Measurements from ENCODE around the gene ZDHHC13.
"Not testable (repeated sequence)": the region's sequence is repeated elsewhere in the genome, so short reads cannot be mapped to it uniquely, and the experiment has no call there.

Gene ZDHHC13

DNA sequence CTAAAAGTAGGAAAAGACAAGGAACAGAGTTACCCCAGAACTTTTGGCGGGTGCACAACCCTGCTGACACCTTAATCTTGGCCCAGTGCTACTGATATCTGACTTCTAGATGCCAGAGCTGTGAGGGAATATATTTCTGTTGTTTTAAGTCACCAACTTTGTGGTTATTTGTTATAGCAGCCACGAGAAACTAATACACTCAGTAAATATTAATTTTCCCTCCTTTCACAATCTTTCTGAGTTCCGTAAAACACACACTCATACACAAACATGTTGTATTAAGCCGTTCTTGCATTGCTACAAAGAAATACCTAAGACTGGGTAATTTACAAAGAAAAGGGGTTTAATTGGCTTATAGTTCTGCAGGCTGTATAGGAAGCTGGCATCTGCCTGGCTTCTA is 16.1 kb upstream of the ZDHHC13 start:
- no peak for DNase-seq

DNA sequence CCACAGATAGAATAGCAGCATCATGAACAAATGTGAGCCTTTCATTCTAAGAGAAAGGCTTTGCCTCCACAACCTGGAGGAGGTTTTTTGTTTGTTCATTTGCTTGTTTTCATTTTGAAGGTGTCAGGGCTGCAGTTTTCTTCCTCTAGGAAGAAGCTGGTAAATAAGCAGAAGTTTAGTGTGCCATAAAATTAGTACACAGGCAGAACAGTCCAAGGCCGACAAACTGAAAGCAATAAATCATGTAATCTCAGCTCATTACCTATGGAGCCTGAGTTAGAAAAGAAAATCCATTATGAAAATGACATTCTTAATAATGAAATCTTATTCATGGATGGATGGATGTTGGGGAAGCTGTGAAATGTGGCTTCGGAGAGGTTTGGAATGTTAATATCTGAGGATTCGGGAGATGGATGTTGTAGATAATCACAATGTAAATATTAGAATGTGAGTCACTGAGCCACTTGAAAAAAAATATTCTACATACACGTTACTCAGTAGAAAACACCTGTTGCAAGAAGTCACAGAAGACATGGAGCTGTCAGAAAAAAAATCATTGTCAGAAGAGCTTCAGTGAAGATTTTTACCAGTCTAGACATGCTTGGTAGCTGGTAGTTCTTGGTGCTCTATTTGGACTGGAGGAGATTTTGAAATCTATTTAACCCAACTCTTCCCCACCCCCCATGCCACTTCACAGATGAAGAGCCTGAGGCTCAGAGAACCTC is 15.0 kb upstream of the ZDHHC13 start:
- no peak for DNase-seq

DNA sequence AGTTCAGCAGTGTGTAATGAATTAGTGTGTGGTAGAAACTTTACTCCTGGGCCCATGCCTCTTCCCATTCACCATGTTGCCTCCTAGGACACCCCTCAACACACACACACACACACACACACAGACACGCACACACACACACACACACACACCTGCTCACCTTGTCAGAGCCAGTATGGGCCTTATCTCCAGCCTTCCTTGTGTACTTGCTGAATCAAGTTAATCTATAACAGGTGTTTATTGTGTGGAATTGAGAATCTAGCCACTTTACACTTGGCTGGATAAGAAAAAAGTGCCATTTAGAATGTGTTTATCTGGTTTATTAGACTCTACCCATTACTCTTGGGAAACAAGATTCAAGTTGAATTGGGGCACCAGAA is 14.5 kb upstream of the ZDHHC13 start:
- no peak for DNase-seq

DNA sequence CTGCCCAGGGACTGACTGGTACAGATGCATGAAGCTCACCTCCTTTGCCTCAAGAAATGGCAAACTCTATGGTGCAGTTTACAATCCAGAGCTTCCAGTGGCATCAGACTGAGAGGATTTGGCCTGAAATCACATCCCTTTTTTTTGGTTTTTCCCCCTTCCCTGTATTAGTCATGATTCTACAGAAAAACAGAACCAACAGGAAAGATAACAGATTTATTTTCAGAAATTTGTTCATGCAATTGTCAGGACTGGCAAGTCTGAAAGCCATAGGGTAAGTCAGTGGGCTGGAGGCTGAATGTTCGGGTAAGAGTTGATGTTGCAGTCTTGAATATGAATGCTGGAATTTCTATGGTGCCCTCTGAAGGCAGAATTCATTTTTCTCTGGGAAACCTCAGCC is 12.0 kb upstream of the ZDHHC13 start:
- DNase-seq = no peak

DNA sequence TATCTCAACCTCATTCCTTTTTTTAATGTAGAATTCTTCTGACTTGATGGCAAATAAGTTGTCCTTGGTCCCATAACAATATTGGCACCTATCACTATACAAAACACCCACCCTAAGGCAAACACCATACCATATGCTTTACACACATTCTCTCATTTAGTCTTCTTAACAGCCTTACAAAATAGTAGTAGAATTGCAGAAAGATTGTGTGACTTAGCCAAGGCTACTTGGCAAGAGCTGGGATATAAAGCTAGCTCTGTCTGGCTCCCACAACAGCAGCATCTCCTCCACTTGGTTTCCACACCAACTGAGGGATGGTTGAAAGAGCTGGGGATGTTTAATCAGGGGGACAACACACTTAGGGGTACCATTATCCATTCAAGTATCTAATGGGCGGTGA is 9.8 kb upstream of the ZDHHC13 start:
- DNase-seq = no peak

DNA sequence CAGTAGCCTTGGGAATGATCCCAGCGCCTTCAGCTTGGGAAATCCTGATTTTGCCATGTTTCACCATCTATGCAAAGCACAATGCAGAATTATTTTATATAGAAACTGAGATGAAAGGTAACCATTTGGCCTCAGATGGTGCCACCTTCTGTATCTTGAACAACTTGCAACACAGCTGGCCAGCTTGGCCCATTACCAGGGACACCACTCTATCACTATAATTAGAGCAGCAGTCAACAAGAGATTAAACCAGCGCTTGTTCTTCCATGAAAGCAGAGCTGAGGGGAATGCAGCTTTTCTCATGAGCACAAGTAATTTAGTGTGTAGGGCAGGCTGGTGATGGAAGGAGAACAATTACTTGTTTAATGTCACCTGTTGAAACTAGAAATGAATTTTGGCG is 6.7 kb upstream of the ZDHHC13 start:
- no peak for DNase-seq

DNA sequence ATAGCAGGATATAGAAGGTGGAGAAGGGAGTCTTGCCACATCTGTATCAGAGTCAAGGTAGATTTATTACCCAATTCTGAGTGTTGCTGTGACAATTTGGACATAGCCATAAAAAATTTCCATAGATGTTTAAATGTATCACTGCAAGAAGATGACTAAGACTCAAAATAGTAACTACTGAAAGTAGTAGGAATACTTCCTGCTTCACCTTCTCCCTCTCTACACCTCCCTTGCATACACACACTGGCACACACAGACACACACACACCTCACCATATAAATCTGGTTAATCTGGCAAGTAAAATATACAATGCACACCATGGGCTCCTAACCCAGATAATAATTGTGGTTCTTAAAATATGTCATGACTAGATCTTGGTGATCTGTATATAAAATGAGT is 5.2 kb upstream of the ZDHHC13 start:
- DNase-seq = no peak

DNA sequence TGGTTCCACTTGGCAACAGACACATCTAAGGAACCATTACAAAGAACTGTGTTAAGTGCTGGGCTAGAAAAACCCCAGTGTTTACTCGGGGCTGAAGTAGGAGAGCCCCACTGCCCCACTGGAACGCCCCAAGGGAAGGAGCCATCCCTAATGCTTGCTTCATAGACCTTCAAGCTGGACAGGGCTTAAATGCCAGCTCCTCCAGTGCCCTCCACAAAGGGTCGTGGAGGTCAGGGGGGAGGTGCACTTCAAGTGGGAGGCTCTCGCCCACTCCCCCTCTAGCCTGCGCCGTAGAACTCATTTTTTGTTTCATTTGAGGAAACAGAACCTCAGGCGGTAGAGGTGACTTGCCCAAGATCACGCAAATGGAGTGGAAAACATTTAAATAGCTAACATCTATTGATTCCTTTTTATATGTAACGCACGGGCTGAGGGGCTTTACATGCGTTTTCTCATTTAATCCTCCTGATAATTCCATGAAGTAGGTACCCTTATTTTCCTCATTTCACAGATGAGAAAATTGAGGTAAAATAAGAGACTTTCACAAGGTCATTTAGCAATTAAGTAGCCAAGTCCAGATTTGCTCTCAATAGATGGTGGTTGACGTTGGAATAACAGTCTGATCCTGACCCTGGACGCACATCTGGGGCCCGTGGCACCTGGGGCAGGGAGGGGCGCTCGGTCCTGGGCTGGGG is 545 bp upstream of the ZDHHC13 start:
- no peak for DNase-seq

DNA sequence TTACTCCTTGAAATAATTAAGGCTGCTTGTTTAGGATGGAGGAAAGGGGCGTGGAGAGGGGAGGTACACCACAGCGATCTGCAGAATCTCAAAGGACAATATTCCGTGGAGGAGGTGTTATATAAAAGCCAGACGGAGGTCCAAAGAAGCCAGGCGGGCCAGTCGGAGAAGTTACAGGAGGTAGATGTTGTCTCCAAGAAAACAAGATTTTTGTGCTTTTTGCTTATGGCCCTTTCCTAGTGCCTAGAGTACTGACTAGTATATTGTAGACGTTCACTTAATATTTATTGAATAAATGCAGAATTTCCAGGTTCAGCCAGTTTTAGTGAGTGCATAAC is 761 bp downstream of the ZDHHC13 start:
- DNase-seq = no peak

DNA sequence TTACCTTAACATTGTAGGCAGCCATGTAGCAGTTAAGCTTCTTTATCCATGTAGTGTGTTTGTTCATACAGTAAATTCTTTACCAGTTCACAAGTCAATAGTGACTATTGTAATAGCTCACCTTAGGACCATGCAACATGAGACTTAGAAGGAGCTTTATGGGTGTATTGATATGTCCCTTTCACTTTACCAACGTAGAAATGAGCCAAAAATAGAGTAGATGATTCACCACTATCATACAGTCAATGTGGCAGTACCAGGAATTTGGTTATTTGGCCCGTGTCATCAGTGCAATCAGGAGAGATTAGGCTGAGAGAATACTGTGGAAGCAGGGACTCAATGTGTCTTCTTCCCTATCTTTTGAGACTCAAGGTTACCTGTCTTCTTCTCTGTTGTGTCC is 4.7 kb downstream of the ZDHHC13 start:
- DNase-seq = no peak

DNA sequence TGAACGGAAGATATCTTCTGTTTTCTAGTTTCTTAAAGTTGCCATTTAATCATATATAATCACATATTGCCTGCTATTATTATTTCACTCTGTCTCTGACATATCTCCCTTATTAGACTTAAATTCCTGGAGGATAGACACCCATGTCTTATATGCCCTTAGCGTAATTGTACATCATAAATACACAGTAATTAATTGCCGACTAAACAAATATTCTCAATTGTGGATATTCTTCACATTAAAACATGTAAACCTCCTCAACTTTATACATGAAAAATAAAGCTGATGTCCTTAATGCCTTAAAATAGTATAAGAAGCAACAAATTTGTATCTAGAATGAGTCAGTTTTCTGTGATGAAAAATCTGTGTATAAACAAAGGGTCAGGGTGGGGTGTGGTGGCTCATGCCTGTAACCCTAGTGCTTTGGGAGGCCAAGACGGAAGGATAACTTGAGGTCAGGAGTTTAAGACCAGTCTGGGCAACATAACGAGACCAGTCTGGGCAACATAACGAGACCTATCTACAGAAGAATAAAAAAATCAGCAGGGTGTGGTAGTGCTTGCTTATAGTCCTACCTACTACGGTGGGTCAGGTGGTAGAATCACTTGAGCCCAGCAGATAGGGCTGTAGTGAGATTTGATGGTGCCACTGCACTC is 6.1 kb downstream of the ZDHHC13 start:
- DNase-seq = no peak

DNA sequence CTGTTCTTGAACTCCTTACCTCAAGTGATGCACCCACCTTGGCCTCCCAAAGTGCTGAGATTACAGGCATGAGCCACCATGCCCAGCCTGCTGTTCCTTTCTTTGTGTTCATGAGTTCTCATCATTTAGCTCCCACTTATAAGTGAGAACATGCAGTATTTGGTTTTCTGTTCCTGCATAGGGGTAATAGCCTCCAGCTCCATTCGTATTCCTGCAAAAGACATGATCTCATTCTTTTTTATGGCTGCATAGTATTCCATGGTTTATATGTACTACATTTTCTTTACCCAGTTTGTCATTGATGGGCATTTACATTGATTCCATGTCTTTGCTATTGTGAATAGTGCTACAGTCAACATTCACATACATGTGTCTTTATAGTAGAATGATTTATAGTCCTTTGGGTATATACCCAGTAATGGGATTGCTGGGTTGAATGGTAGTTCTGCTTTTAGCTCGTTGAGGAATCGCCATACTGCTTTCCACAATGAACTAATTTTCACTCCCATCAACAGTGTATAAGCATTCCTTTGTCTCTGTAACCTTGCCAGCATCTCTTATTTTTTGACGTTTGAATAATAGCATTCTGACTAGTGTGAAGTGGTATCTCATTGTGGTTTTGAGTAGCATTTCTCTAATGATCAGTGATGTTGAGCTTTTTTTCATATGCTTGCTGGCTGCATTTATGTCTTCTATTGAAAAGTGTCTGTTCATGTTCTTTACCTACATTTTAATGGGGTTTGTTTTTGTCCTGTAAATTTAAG is 9.8 kb downstream of the ZDHHC13 start:
- DNase-seq = not testable (repeated sequence)

DNA sequence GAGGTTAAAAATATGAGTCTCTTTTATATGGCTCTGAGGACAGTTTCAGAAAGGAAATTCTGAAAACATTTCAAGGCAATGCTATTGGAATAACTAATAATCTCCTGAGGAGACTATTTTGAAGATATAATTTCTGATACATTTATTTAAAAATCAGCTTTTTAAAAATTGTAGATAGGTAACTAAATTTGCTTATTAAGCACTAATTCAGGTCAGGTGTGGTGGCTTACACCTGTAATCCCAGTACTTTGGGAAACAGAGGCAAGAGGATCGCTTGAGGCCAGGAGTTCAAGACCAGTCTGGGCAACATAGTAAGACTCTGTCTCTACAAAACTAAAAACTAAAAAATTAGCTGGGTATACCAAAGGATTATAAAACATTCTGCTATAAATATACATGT is 17.0 kb downstream of the ZDHHC13 start:
- DNase-seq = no peak

DNA sequence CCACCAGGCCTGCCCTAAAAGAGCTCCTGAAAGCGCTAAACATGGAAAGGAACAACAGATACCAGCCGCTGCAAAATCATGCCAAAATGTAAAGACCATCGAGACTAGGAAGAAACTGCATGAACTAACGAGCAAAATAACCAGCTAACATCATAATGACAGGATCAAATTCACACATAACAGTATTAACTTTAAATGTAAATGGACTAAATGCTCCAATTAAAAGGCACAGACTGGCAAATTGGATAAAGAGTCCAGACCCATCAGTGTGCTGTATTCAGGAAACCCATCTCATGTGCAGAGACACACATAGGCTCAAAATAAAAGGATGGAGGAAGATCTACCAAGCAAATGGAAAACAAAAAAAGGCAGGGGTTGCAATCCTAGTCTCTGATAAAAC is 19.9 kb downstream of the ZDHHC13 start:
- DNase-seq = not testable (repeated sequence)

DNA sequence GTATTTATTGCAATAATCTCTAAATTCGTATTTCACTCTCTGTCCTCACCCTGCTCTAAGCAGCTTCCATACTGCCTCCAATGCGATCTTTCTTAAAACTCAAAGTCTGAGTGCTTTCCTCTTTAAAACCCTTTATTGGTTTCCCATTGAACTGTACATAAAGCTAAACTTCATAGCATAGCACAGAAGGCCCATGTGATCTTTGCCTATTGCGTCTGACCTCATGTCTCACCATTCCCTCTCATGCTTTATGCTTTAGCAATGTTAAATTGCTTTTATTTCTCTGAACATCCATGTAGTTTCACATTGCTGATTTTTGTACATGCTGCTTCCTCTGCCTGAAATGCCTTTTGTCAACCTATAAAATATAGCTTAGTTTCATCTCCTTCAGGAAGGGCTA is 28.4 kb downstream of the ZDHHC13 start:
- no peak for DNase-seq

DNA sequence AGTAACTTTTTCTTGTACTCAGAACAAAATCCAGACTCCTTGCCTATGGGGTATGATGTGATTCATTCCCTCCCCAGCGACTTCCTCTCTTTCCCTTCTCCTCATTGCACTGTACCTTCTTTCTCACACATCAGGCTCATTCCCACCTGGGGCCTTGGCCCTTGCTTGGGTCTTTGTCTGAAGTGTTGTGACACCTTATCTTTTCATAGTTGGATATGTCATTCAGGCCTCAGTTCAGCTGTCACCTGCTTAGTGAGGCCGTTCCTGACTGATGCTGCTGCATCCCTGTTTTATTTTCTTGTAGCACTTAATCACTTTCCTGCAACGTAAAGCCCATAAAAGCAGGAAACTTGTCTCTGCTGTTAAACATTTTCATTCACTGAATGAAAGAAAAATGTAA is 39.9 kb downstream of the ZDHHC13 start:
- DNase-seq = no peak

DNA sequence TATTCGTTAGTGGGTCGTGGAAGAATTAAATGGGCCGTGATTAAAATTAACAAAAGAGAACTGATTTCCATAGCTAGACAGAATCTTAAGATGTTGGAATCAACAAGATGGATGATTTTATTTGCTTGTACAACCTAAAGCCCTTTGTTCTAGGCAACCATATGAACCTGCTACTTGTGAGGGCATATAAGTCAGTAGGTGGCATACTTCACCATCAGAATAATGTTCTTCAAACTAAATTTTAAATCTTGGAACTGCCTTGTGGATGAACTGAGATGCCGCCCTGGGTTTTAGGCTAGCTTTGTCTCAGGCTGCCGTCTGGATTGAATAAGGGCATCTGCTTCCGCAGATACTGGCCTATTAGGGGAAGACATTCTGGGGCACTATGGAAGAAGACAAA is 43.9 kb downstream of the ZDHHC13 start:
- no peak for DNase-seq

DNA sequence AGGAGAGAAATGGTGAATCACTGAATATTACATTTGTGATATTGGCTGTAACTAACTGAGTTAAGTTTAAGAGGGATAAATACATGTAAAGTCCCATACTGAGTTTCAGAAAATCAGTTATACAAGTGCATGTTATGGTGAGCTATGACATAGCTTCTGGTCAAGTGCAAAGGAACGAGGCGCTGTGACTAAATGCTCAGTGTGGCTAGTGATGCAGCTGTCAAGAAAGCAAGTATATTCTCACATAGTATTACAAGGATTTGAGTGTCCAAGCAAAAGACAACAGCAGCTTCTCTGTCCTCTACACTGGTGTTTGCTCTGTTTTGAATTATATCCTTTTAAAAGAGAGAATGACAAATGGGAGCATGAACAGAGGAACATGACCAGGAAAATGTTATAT is 44.7 kb downstream of the ZDHHC13 start:
- no peak for DNase-seq

DNA sequence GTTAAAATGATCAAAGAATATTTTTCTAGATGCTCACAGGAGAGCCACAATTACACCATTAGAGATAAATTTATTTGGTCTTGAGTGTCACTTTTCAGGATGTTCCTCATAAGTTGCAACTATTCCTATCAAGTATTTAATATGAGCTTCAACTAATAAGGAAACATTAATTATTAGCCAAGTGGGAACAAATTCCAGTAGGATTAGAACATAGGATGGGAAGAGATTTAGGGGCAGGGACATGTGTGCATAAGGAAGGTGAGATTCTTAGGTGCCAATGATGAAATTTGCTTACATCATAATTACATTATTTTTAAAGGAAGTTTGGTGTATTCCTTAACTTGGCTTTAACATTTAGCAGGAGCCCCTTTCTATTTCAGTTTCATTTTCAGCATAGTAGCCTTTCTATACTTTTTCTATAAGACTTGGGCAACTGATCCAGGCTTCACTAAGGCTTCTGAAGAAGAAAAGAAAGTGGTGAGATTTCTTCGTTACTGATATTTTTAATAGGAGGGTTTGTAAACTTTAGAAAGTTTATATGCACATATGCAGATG is 46.1 kb downstream of the ZDHHC13 start:
- no peak for DNase-seq

DNA sequence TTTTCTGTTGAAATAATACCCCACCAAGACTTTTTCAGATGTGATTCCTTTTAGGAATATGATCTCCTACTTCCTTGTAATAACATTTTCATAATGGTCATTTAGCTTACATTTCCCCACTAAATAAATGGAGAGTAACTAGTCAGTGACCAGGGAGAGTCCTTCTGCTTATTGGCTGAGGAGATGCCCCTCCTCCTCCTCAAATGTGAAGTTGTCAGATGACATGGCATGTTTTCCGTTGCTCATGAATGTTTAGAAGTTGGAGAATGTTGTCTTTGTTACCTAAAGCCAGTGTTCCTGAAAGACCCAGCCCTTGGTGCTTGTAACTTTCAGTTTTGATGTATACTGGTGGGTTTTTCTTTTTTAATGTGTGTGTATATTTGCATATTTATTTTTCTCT is 46.6 kb downstream of the ZDHHC13 start:
- no peak for DNase-seq

DNA sequence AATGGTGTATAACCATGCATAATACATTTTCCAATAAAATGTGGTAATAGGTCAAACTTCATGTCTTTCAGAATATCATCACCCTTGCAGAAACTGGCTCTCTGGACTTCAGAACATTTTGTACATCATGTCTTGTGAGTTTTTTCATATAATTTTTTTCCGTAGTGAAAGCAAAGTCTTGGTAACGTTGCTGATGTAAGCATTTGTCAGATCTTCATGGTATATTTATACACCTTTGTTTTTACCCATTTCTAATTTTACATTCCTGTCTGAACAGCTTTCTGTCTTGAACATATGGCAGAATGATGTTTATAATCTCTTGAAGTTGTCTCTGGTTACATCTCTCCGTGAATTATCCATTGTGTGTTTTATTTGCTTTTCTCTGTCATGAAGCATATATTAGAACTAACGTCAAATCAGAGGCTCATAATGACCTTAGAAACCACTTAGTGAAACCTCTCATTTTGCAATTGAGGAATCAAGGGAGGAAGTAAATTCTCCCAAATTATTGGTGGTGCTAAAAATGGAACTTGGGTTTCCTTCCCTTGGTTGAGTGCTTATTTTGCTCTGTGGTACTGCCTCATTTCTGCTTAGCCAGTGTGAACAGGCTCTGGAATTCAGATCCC is 47.4 kb downstream of the ZDHHC13 start:
- DNase-seq = no peak

DNA sequence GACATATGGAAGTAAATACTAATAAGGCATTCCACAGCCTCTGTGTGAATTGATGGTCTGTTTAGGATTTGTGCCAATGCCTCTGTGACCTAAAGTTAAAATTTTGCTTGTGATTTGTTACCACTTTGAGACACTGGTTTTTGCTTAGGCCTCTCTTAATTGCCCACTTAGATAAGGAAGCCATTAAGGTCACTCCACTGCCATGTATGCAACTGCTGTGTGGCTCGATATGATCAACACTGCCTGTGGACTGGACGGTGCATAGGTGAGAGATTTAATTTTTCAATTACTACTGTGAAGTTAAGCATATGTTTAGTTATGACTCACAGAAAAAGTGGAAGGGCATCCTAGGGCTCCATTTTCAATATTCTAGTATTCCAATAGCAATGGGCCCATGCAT is 47.9 kb downstream of the ZDHHC13 start:
- DNase-seq = no peak

DNA sequence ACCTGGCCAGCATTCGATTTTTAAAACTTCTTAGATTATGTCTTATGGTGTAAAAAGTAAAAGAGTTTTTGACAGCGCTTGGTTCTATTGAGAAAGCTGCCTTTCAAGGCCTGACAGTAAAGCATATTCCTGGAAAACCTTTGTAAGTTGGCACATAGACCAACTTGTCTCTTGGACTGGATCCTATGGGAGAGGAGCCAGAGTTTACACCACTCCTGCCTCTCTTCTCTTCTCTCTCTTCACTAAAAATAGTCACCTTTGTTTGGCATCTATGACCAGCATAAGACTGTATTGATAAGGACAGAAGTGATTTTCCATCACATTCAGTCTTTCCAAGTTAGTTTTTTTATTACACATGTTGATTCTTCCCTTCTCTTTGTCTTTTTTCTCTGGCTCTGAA is 51.1 kb downstream of the ZDHHC13 start:
- DNase-seq = no peak

Measured in CD4-positive, alpha-beta T cell treated with Interleukin-15 for 1 hour (primary cell).